SK-N-SH treated with all-trans-retinoic acid at 6 μM for 48 hours (cell line): ENCODE measurements around the gene MPI.
A peak's percentile ranks its signal among the peaks of the same experiment; 100 is the strongest.
"Not testable (repeated sequence)": the region's sequence is repeated elsewhere in the genome, so short reads cannot be mapped to it uniquely, and the experiment has no call there.

Experiments used
- ATAC-seq: fragments of 200-7000 bp; cut with Tn5 transposase; 3 replicates; pipeline ENCODE4 v1.9.1; 2020; ENCODE audit warnings: mild to moderate bottlenecking, moderate library complexity
- ARNTL ChIP-seq: fragments of 450-650 bp; formaldehyde crosslinking; IDR thresholded peaks from 2 replicates; pipeline ENCODE4 v1.5.0; 2020; ENCODE audit warnings: low read depth, mild to moderate bottlenecking, moderate library complexity, borderline replicate concordance
- BACH2 ChIP-seq: fragments of 250-450 bp; sonication (Bioruptor Pico); IDR thresholded peaks from 2 replicates; pipeline ENCODE4 v1.9.0; 2021; ENCODE audit warnings: mild to moderate bottlenecking, borderline replicate concordance
- CREB5 ChIP-seq: fragments of 250-450 bp; sonication (Bioruptor Pico); IDR thresholded peaks from 2 replicates; pipeline ENCODE4 v1.5.1; 2020; ENCODE audit warnings: low read depth, mild to moderate bottlenecking, moderate library complexity
- CSRNP3 ChIP-seq: fragments of 250-450 bp; sonication (Bioruptor Pico); IDR thresholded peaks from 2 replicates; pipeline ENCODE4 v1.5.1; 2021; ENCODE audit warnings: mild to moderate bottlenecking, moderate library complexity
- ESRRG ChIP-seq: fragments of 250-450 bp; sonication (Bioruptor Pico); IDR thresholded peaks from 2 replicates; pipeline ENCODE4 v1.6.1; 2021; ENCODE audit warnings: mild to moderate bottlenecking
- GLIS3 ChIP-seq: fragments of 250-450 bp; sonication (Bioruptor Pico); IDR thresholded peaks from 2 replicates; pipeline ENCODE4 v1.5.0; 2020; ENCODE audit warnings: mild to moderate bottlenecking, moderate library complexity
- ISL1 ChIP-seq: fragments of 250-450 bp; sonication (Bioruptor Pico); IDR thresholded peaks from 2 replicates; pipeline ENCODE4 v2.1.2; 2022; ENCODE audit warnings: mild to moderate bottlenecking, moderate library complexity
- OSR1 ChIP-seq: fragments of 250-450 bp; sonication (Bioruptor Pico); IDR thresholded peaks from 2 replicates; pipeline ENCODE4 v1.8.0; 2022; ENCODE audit warnings: moderate library complexity, mild to moderate bottlenecking, inconsistent platforms
- PATZ1 ChIP-seq: fragments of 250-450 bp; sonication (Bioruptor Pico); IDR thresholded peaks from 2 replicates; pipeline ENCODE4 v1.8.0; 2020; ENCODE audit warnings: mild to moderate bottlenecking, moderate library complexity, borderline replicate concordance
- POU6F1 ChIP-seq: fragments of 250-450 bp; sonication (Bioruptor Pico); IDR thresholded peaks from 2 replicates; pipeline ENCODE4 v1.8.0; 2021; ENCODE audit warnings: low read depth, mild to moderate bottlenecking, moderate library complexity, borderline replicate concordance
- PPARA ChIP-seq: fragments of 250-450 bp; sonication (Bioruptor Pico); IDR thresholded peaks from 2 replicates; pipeline ENCODE4 v1.5.0; 2020; ENCODE audit warnings: mild to moderate bottlenecking, borderline replicate concordance
- RARB ChIP-seq: fragments of 250-450 bp; sonication (Bioruptor Pico); IDR thresholded peaks from 2 replicates; pipeline ENCODE4 v1.8.0; 2021; ENCODE audit warnings: mild to moderate bottlenecking, moderate library complexity
- SNAI2 ChIP-seq: fragments of 250-450 bp; sonication (Bioruptor Pico); IDR thresholded peaks from 2 replicates; pipeline ENCODE4 v1.5.0; 2020; ENCODE audit warnings: mild to moderate bottlenecking, moderate library complexity
- TCF4 ChIP-seq: fragments of 250-450 bp; sonication (Bioruptor Pico); IDR thresholded peaks from 2 replicates; pipeline ENCODE4 v1.8.0; 2021; ENCODE audit warnings: mild to moderate bottlenecking, moderate library complexity, borderline replicate concordance
- TOX ChIP-seq: fragments of 250-450 bp; sonication (Bioruptor Pico); IDR thresholded peaks from 2 replicates; pipeline ENCODE4 v1.8.0; 2021; ENCODE audit warnings: mild to moderate bottlenecking, moderate library complexity, borderline replicate concordance
- TSHZ2 ChIP-seq: fragments of 250-450 bp; sonication (Bioruptor Pico); IDR thresholded peaks from 2 replicates; pipeline ENCODE4 v1.5.0; 2020; ENCODE audit warnings: mild to moderate bottlenecking, moderate library complexity
- ZC3H10 ChIP-seq: fragments of 250-450 bp; sonication (Bioruptor Pico); IDR thresholded peaks from 2 replicates; pipeline ENCODE4 v1.5.1; 2021; ENCODE audit warnings: mild to moderate bottlenecking, moderate library complexity
- ZFP30 ChIP-seq: fragments of 450-650 bp; formaldehyde crosslinking; IDR thresholded peaks from 2 replicates; pipeline ENCODE4 v1.5.0; 2022; ENCODE audit warnings: mild to moderate bottlenecking, moderate library complexity
- ZNF565 ChIP-seq: fragments of 450-650 bp; formaldehyde crosslinking; conservative IDR thresholded peaks from 2 replicates; pipeline ENCODE4 v1.5.0; 2020; ENCODE audit warnings: low read depth, mild to moderate bottlenecking, moderate library complexity
- ZNF8 ChIP-seq: fragments of 450-650 bp; formaldehyde crosslinking; IDR thresholded peaks from 2 replicates; pipeline ENCODE4 v1.5.0; 2020; ENCODE audit warnings: mild to moderate bottlenecking, moderate library complexity

The MPI gene

GRCh38 chr15:74887537-74888193 is 2.2 kb upstream of the MPI start:
- ATAC-seq: not testable (repeated sequence)

GRCh38 chr15:74888716-74889115 is 1.1 kb upstream of the MPI start:
- no peak for TF ChIP-seq ZFP30
- TF ChIP-seq OSR1 (CRISPR knock-in tag): no peak
- no peak for TF ChIP-seq ZC3H10 (CRISPR knock-in tag)
- no peak for TF ChIP-seq TOX (CRISPR knock-in tag)
- TF ChIP-seq PPARA (CRISPR knock-in tag): no peak
- TF ChIP-seq CSRNP3 (CRISPR knock-in tag): no peak
- no peak for TF ChIP-seq BACH2 (CRISPR knock-in tag)
- no peak for TF ChIP-seq TCF4 (CRISPR knock-in tag)
- TF ChIP-seq ZNF565 (CRISPR knock-in tag): no peak
- no peak for TF ChIP-seq SNAI2 (CRISPR knock-in tag)
- no peak for TF ChIP-seq ZNF8 (CRISPR knock-in tag)
- ATAC-seq: no peak

- peak; percentile 46 for ATAC-seq
- TF ChIP-seq ESRRG (CRISPR knock-in tag) (no peak), TOX (CRISPR knock-in tag) (no peak), TSHZ2 (no peak), TCF4 (CRISPR knock-in tag) (no peak), ARNTL (CRISPR knock-in tag) (no peak), RARB (CRISPR knock-in tag) (no peak), GLIS3 (CRISPR knock-in tag) (no peak), POU6F1 (CRISPR knock-in tag) (no peak), SNAI2 (CRISPR knock-in tag) (no peak), ZFP30 (no peak), PATZ1 (CRISPR knock-in tag) (no peak), ISL1 (no peak), ZC3H10 (CRISPR knock-in tag) (no peak)
These were observed 406 bp upstream of the MPI start for GRCh38 chr15:74889390-74889882.

GRCh38 chr15:74890665-74890960 is 771 bp downstream of the MPI start:
- no peak for TF ChIP-seq TCF4 (CRISPR knock-in tag)
- no peak for TF ChIP-seq ISL1
- TF ChIP-seq CREB5 (CRISPR knock-in tag): no peak
- no peak for ATAC-seq
